DOHH2 (cell line): ENCODE measurements around the gene TACC2.

ENCODE experiments used
- H3F3A ChIP-seq: fragments of 200-600 bp; sonication (generic), shearing (Covaris generic); 2 replicates; pipeline ENCODE4 v1.6.0; 2016; ENCODE audit warnings: antibody characterized with exemption, mild to moderate bottlenecking; ENCODE audit not compliant: control insufficient read depth, insufficient read depth
- H3K27ac ChIP-seq: fragments of 200-600 bp; sonication (generic); 2 replicates; pipeline ENCODE4 v1.5.1; 2014; ENCODE audit warnings: low read depth, mild to moderate bottlenecking, low read length, moderate library complexity
- H3K27me3 ChIP-seq: fragments of 200-600 bp; sonication (generic); 2 replicates; pipeline ENCODE4 v1.6.1; 2014; ENCODE audit warnings: mild to moderate bottlenecking, low read length, mixed read lengths; ENCODE audit not compliant: control insufficient read depth
- H3K36me3 ChIP-seq: fragments of 200-600 bp; sonication (generic); 2 replicates; pipeline ENCODE4 v1.6.1; 2014; ENCODE audit warnings: mild to moderate bottlenecking, low read length, moderate library complexity, mixed read lengths; ENCODE audit not compliant: control insufficient read depth
- H3K4me1 ChIP-seq: fragments of 200-600 bp; sonication (generic); 2 replicates; pipeline ENCODE4 v1.6.1; 2014; ENCODE audit warnings: mild to moderate bottlenecking, low read length, mixed read lengths; ENCODE audit not compliant: control insufficient read depth
- H3K4me2 ChIP-seq: fragments of 200-600 bp; sonication (generic); 2 replicates; pipeline ENCODE4 v1.6.0; 2014; ENCODE audit warnings: mild to moderate bottlenecking, low read length, moderate library complexity
- H3K4me3 ChIP-seq: fragments of 200-600 bp; sonication (generic); 2 replicates; pipeline ENCODE4 v1.5.1; 2014; ENCODE audit warnings: mild to moderate bottlenecking, low read length, mixed read lengths
- H3K79me2 ChIP-seq: fragments of 200-600 bp; sonication (generic); 2 replicates; pipeline ENCODE4 v1.6.1; 2014; ENCODE audit warnings: mild to moderate bottlenecking, low read length, mixed read lengths; ENCODE audit not compliant: control insufficient read depth
- H3K9me2 ChIP-seq: fragments of 200-600 bp; sonication (generic); replicated peaks from 2 replicates; pipeline ENCODE4 v1.6.1; 2014; ENCODE audit warnings: mild to moderate bottlenecking, low read length, mixed read lengths; ENCODE audit not compliant: control insufficient read depth
- H3K9me3 ChIP-seq: fragments of 200-600 bp; sonication (generic); 2 replicates; pipeline ENCODE4 v1.6.1; 2014; ENCODE audit warnings: antibody characterized with exemption, low read length, mixed read lengths; ENCODE audit not compliant: control insufficient read depth, insufficient read depth
- H4K20me1 ChIP-seq: fragments of 200-600 bp; sonication (generic); 2 replicates; pipeline ENCODE4 v1.6.0; 2014; ENCODE audit warnings: low read depth, mild to moderate bottlenecking, antibody characterized with exemption, low read length, moderate library complexity; ENCODE audit not compliant: control insufficient read depth, insufficient read depth
- CTCF ChIP-seq: fragments of 200-600 bp; sonication (generic); IDR thresholded peaks from one replicate; pipeline ENCODE4 v1.5.1; 2014; ENCODE audit warnings: antibody characterized with exemption, mild to moderate bottlenecking, low read depth, low read length; ENCODE audit not compliant: poor library complexity, severe bottlenecking
- EZH2phosphoT487 ChIP-seq: fragments of 200-600 bp; sonication (generic); IDR thresholded peaks from 2 replicates; pipeline ENCODE4 v1.6.1; 2017; ENCODE audit warnings: borderline replicate concordance, mild to moderate bottlenecking, antibody characterized with exemption, low read length, moderate library complexity, mixed read lengths

The TACC2 gene

GRCh38 chr10:122143238-122143841, 154.4 kb downstream of the TACC2 start:
- no peak for TF ChIP-seq EZH2phosphoT487
- TF ChIP-seq CTCF = no peak
- no peaks in the 10 kb centered on the region for H3F3A ChIP-seq
- H3K79me2 ChIP-seq = no peaks in the 10 kb centered on the region
- H3K9me2 ChIP-seq = no peaks in the 10 kb centered on the region
- no peak overlapping the region for H3K4me2 ChIP-seq
- H3K36me3 ChIP-seq = no peaks in the 10 kb centered on the region
- H4K20me1 ChIP-seq = no peaks in the 10 kb centered on the region
- H3K4me1 ChIP-seq = no peaks in the 10 kb centered on the region
- no peak overlapping the region for H3K4me3 ChIP-seq
- no peaks in the 10 kb centered on the region for H3K9me3 ChIP-seq
- no peaks in the 10 kb centered on the region for H3K27me3 ChIP-seq
- H3K27ac ChIP-seq = no peak overlapping the region

GRCh38 chr10:122144199-122144598, 155.2 kb downstream of the TACC2 start:
- no peaks in the 10 kb centered on the region for H4K20me1 ChIP-seq
- no peaks in the 10 kb centered on the region for H3K4me1 ChIP-seq
- H3K4me2 ChIP-seq = no peak overlapping the region
- no peaks in the 10 kb centered on the region for H3F3A ChIP-seq
- no peaks in the 10 kb centered on the region for H3K27me3 ChIP-seq
- H3K36me3 ChIP-seq = no peaks in the 10 kb centered on the region
- no peak overlapping the region for H3K27ac ChIP-seq
- H3K4me3 ChIP-seq = no peak overlapping the region
- TF ChIP-seq EZH2phosphoT487 = no peak
- TF ChIP-seq CTCF = no peak
- no peaks in the 10 kb centered on the region for H3K79me2 ChIP-seq
- no peaks in the 10 kb centered on the region for H3K9me3 ChIP-seq
- no peaks in the 10 kb centered on the region for H3K9me2 ChIP-seq

- Histone ChIP-seq H3K9me2 (no peaks in the 10 kb centered on the region), H4K20me1 (no peaks in the 10 kb centered on the region), H3K27ac (no peak overlapping the region), H3K4me3 (no peak overlapping the region), H3K36me3 (no peaks in the 10 kb centered on the region), H3K27me3 (no peaks in the 10 kb centered on the region), H3K4me1 (no peaks in the 10 kb centered on the region), H3K79me2 (no peaks in the 10 kb centered on the region), H3K4me2 (no peak overlapping the region), H3F3A (no peaks in the 10 kb centered on the region), H3K9me3 (no peaks in the 10 kb centered on the region)
- no peak for TF ChIP-seq EZH2phosphoT487
- TF ChIP-seq CTCF = no peak
These were observed 156.2 kb downstream of the TACC2 start for GRCh38 chr10:122145113-122145512.
